ENCODE results near the gene TFAP2D. TPM values are rescaled to one million over a fixed set of nuclear protein-coding genes. Genes with fewer than 3 reads are reported as not detected.

Gene TFAP2D
- total RNA-seq, 6 experiments from 2014 or later = not detected

- no peaks in the 10 kb centered on the region for H3K27me3 ChIP-seq
- WGBS (ENCODE audit: insufficient coverage, low coverage, low lambda C conversion rate, missing lambda C conversion rate) = 27% methylated on average over 3 of the region's 3 CpGs
- H3K4me3 ChIP-seq = no peak overlapping the region
- no peaks in the 10 kb centered on the region for H3K36me3 ChIP-seq
- TF ChIP-seq POLR2A (IDR thresholded peaks at IDR 0.05) = no peak
- TF ChIP-seq, protein P1, sequence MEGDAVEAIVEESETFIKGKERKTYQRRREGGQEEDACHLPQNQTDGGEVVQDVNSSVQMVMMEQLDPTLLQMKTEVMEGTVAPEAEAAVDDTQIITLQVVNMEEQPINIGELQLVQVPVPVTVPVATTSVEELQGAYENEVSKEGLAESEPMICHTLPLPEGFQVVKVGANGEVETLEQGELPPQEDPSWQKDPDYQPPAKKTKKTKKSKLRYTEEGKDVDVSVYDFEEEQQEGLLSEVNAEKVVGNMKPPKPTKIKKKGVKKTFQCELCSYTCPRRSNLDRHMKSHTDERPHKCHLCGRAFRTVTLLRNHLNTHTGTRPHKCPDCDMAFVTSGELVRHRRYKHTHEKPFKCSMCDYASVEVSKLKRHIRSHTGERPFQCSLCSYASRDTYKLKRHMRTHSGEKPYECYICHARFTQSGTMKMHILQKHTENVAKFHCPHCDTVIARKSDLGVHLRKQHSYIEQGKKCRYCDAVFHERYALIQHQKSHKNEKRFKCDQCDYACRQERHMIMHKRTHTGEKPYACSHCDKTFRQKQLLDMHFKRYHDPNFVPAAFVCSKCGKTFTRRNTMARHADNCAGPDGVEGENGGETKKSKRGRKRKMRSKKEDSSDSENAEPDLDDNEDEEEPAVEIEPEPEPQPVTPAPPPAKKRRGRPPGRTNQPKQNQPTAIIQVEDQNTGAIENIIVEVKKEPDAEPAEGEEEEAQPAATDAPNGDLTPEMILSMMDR (IDR thresholded peaks at IDR 0.05) = no peak
- H3K9me3 ChIP-seq = no peaks in the 10 kb centered on the region
- no peaks in the 10 kb centered on the region for H3K4me1 ChIP-seq
- no peak for ATAC-seq
- H3K27ac ChIP-seq = no peak overlapping the region
- DNase-seq = no peak
- intact Hi-C loops (cut with DNase I) = no loop called here
Observed at GRCh38 chr6:50744976-50745375, 31.6 kb downstream of the TFAP2D start.

DNA sequence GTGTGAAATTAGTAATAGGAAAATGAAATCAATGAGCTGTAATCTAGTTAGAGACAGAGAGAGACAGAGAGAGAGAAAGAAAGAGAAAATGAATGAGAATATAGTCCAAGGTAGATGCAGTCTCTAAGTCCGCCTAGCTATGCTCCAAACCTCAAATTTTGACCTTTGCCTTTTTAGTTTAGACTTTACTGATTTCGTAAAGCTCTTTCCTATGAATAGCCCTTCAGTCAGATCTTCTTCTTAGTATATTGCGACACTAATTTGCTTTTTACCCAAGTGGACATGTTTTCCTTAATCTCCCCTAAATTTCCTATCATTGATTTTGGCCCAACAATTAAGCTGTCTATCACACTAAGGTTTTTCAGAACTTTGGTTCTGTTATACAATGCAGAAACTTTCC, 49.5 kb downstream of the TFAP2D start:
- intact Hi-C loops (cut with DNase I) = no loop called here
- 37% methylated on average over 3 of the region's 3 CpGs for WGBS (ENCODE audit: insufficient coverage, low coverage, low lambda C conversion rate, missing lambda C conversion rate)
- Histone ChIP-seq H3K4me1 (no peaks in the 10 kb centered on the region), H3K36me3 (no peaks in the 10 kb centered on the region), H3K9me3 (no peaks in the 10 kb centered on the region), H3K27ac (no peak overlapping the region), H3K4me3 (no peak overlapping the region), H3K27me3 (no peaks in the 10 kb centered on the region)
- peak in 2 of 4 donors; percentile 38 to 58 for ATAC-seq
- TF ChIP-seq POLR2A (IDR thresholded peaks at IDR 0.05) = no peak
- TF ChIP-seq, protein P1 (IDR thresholded peaks at IDR 0.05) = no peak
- DNase-seq = no peak

GRCh38 chr6:50778696-50779095, 65.4 kb downstream of the TFAP2D start:
- DNase-seq (no peak), ATAC-seq (no peak)
- Histone ChIP-seq H3K9me3 (no peaks in the 10 kb centered on the region), H3K27me3 (no peaks in the 10 kb centered on the region), H3K36me3 (no peaks in the 10 kb centered on the region), H3K4me3 (no peak overlapping the region), H3K4me1 (no peaks in the 10 kb centered on the region), H3K27ac (no peak overlapping the region)
- intact Hi-C loops (cut with DNase I) = no loop called here
- no peak for TF ChIP-seq POLR2A (IDR thresholded peaks at IDR 0.05)
- TF ChIP-seq, protein P1 (IDR thresholded peaks at IDR 0.05) = no peak

GRCh38 chr6:50780382-50780781, 67.1 kb downstream of the TFAP2D start:
- no peak overlapping the region for H3K4me3 ChIP-seq
- no peak overlapping the region for H3K27ac ChIP-seq
- H3K36me3 ChIP-seq = no peaks in the 10 kb centered on the region
- no peaks in the 10 kb centered on the region for H3K9me3 ChIP-seq
- ATAC-seq (no peak), DNase-seq (no peak)
- no peaks in the 10 kb centered on the region for H3K4me1 ChIP-seq
- 82% methylated on average over 5 of the region's 5 CpGs for WGBS (ENCODE audit: insufficient coverage, low coverage, low lambda C conversion rate, missing lambda C conversion rate)
- TF ChIP-seq, protein P1 (IDR thresholded peaks at IDR 0.05) = no peak
- no peak for TF ChIP-seq POLR2A (IDR thresholded peaks at IDR 0.05)
- intact Hi-C loops (cut with DNase I) = no loop called here
- no peaks in the 10 kb centered on the region for H3K27me3 ChIP-seq

GRCh38 chr6:50785921-50786320, 72.6 kb downstream of the TFAP2D start:
- no peak overlapping the region for H3K4me3 ChIP-seq
- no peak overlapping the region for H3K27ac ChIP-seq
- DNase-seq (no peak), ATAC-seq (no peak)
- 44% methylated on average over 1 of the region's 1 CpG for WGBS (ENCODE audit: insufficient coverage, low coverage, low lambda C conversion rate, missing lambda C conversion rate)
- intact Hi-C loops (cut with DNase I) = no loop called here
- no peaks in the 10 kb centered on the region for H3K27me3 ChIP-seq
- TF ChIP-seq, protein P1 (IDR thresholded peaks at IDR 0.05) = no peak
- TF ChIP-seq POLR2A (IDR thresholded peaks at IDR 0.05) = no peak
- H3K36me3 ChIP-seq = no peaks in the 10 kb centered on the region
- H3K4me1 ChIP-seq = no peaks in the 10 kb centered on the region
- H3K9me3 ChIP-seq = no peaks in the 10 kb centered on the region

All from right lobe of liver (tissue), 6 donors.